ENCODE data around the gene NRG3. TPM values are rescaled to one million over a fixed set of nuclear protein-coding genes. Genes with fewer than 3 reads are reported as not detected.

The NRG3 gene
- total RNA-seq, 1 donor from 2014 or later, result not detected

GRCh38 chr10:81884856-81885255 is 9.9 kb downstream of the NRG3 start:
- no peak for ATAC-seq

- no peak for ATAC-seq
Measured at GRCh38 chr10:81885491-81885890, 10.5 kb downstream of the NRG3 start.

- no peak for ATAC-seq
Measured at GRCh38 chr10:81886939-81887338, 11.9 kb downstream of the NRG3 start.

- ATAC-seq, result no peak
Measured at GRCh38 chr10:81889181-81889769, 14.3 kb downstream of the NRG3 start.

GRCh38 chr10:81894616-81895015 is 19.6 kb downstream of the NRG3 start:
- no peak for ATAC-seq

GRCh38 chr10:81898518-81898917 is 23.5 kb downstream of the NRG3 start:
- ATAC-seq, result no peak

GRCh38 chr10:81900989-81901388 is 26.0 kb downstream of the NRG3 start:
- no peak for ATAC-seq

- no peak for ATAC-seq
Measured at GRCh38 chr10:81903472-81903871, 28.5 kb downstream of the NRG3 start.

- ATAC-seq, result no peak
Measured at GRCh38 chr10:81905161-81905560, 30.2 kb downstream of the NRG3 start.

- no peak for ATAC-seq
Measured at GRCh38 chr10:81909453-81909852, 34.5 kb downstream of the NRG3 start.

GRCh38 chr10:81911328-81911727 is 36.3 kb downstream of the NRG3 start:
- ATAC-seq, result no peak

- no peak for ATAC-seq
Measured at GRCh38 chr10:81914736-81915503, 39.9 kb downstream of the NRG3 start.

- ATAC-seq, result no peak
Measured at GRCh38 chr10:81915504-81915897, 40.5 kb downstream of the NRG3 start.

GRCh38 chr10:81917666-81918065 is 42.7 kb downstream of the NRG3 start:
- no peak for ATAC-seq

GRCh38 chr10:81918766-81919165 is 43.8 kb downstream of the NRG3 start:
- no peak for ATAC-seq

- ATAC-seq, result no peak
Measured at GRCh38 chr10:81920213-81920829, 45.3 kb downstream of the NRG3 start.

- ATAC-seq, result no peak
Measured at GRCh38 chr10:81928119-81928518, 53.1 kb downstream of the NRG3 start.

GRCh38 chr10:81943583-81943982 is 68.6 kb downstream of the NRG3 start:
- ATAC-seq, result no peak

GRCh38 chr10:81944609-81945008 is 69.6 kb downstream of the NRG3 start:
- no peak for ATAC-seq

- ATAC-seq, result no peak
Measured at GRCh38 chr10:81949283-81949682, 74.3 kb downstream of the NRG3 start.

- no peak for ATAC-seq
Measured at GRCh38 chr10:81950358-81950757, 75.4 kb downstream of the NRG3 start.

- ATAC-seq, result no peak
Measured at GRCh38 chr10:81953420-81953819, 78.4 kb downstream of the NRG3 start.

GRCh38 chr10:81957976-81958375 is 83.0 kb downstream of the NRG3 start:
- ATAC-seq, result no peak

GRCh38 chr10:81959016-81959415 is 84.0 kb downstream of the NRG3 start:
- ATAC-seq, result no peak
